ENCODE data around the gene APOO. TPM values are rescaled to one million over a fixed set of nuclear protein-coding genes. Genes with fewer than 3 reads are reported as not detected.

The APOO gene
- total RNA-seq, 1 donor from 2014 or later, result 18.3 TPM

DNA sequence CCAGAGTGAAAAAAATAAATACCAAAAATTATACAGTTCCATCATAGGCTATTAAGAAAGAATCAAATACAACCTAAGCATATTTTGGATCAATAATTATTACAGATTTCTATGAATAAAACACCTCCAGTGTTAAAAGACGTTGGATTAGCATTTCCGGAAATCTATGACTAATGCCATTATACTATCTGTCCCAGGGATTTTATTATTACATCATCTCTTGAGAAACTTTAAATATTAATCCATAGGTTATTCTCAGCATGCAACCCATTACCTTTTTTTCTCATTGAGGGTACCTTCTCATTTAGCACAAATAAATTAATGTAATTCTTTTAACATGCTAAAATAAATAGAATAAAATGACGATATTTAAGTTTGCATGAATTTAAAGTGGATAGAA is 44.7 kb upstream of the APOO start:
- H3K4me3 Mint-ChIP-seq (ENCODE audit: unreplicated experiment), result no peak overlapping the region
- H3K27me3 Mint-ChIP-seq (ENCODE audit: unreplicated experiment), result no peaks in the 10 kb centered on the region
- no peaks in the 10 kb centered on the region for H3K4me1 Mint-ChIP-seq (ENCODE audit: unreplicated experiment)
- H3K36me3 Mint-ChIP-seq (ENCODE audit: low read depth, unreplicated experiment), result no peaks in the 10 kb centered on the region
- H3K27ac Mint-ChIP-seq (ENCODE audit: unreplicated experiment), result no peak overlapping the region
- no peak for DNase-seq (ENCODE audit: low spot score)
- TF ChIP-seq, protein P1, sequence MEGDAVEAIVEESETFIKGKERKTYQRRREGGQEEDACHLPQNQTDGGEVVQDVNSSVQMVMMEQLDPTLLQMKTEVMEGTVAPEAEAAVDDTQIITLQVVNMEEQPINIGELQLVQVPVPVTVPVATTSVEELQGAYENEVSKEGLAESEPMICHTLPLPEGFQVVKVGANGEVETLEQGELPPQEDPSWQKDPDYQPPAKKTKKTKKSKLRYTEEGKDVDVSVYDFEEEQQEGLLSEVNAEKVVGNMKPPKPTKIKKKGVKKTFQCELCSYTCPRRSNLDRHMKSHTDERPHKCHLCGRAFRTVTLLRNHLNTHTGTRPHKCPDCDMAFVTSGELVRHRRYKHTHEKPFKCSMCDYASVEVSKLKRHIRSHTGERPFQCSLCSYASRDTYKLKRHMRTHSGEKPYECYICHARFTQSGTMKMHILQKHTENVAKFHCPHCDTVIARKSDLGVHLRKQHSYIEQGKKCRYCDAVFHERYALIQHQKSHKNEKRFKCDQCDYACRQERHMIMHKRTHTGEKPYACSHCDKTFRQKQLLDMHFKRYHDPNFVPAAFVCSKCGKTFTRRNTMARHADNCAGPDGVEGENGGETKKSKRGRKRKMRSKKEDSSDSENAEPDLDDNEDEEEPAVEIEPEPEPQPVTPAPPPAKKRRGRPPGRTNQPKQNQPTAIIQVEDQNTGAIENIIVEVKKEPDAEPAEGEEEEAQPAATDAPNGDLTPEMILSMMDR (IDR thresholded peaks at IDR 0.05; ENCODE audit: unreplicated experiment), result no peak
- no peaks in the 10 kb centered on the region for H3K9me3 Mint-ChIP-seq (ENCODE audit: unreplicated experiment)

DNA sequence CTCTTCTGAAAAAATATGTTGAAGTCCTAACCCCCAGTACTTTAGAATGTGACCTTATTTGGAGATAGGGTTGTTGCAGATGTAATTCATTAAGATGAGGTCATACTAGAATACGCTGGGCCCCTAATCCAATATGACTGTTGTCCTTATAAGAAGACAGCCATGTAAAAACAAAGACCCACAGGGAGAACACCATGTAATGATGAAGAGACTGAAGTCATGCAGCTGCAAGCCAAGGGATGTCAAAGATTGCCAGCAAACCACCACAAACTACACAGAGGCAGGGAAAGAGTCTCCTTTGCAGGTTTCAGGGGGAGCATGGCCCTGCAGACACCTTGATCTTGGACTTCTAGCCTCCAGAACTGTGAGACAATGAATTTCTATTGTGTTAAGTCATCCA is 37.5 kb upstream of the APOO start:
- Mint-ChIP-seq H3K4me1 (ENCODE audit: unreplicated experiment) (no peaks in the 10 kb centered on the region), H3K36me3 (ENCODE audit: low read depth, unreplicated experiment) (no peaks in the 10 kb centered on the region), H3K9me3 (ENCODE audit: unreplicated experiment) (no peaks in the 10 kb centered on the region), H3K27ac (ENCODE audit: unreplicated experiment) (no peak overlapping the region), H3K4me3 (ENCODE audit: unreplicated experiment) (no peak overlapping the region), H3K27me3 (ENCODE audit: unreplicated experiment) (no peaks in the 10 kb centered on the region)
- TF ChIP-seq, protein P1 (IDR thresholded peaks at IDR 0.05; ENCODE audit: unreplicated experiment), result no peak
- no peak for DNase-seq (ENCODE audit: low spot score)

DNA sequence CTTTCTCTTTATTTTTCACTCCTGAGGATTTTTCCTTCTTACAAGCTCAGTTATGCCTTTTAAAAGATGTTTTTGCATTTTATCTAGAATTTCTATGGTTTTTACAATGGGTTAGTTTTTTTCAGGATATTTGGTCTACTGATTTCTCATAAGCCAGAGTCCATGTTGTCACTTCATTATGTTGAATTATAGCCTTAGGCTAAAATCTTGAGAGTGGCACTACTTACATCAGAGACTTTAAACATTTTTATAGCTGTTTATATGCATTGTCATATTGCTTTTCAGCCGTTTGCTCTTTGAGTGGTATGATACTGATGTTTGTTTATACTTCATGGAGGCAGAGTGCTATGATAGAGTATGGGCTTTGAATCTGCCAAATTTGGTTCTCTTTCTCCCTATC is 36.5 kb upstream of the APOO start:
- no peak overlapping the region for H3K27ac Mint-ChIP-seq (ENCODE audit: unreplicated experiment)
- no peaks in the 10 kb centered on the region for H3K9me3 Mint-ChIP-seq (ENCODE audit: unreplicated experiment)
- no peaks in the 10 kb centered on the region for H3K27me3 Mint-ChIP-seq (ENCODE audit: unreplicated experiment)
- no peak for DNase-seq (ENCODE audit: low spot score)
- no peak overlapping the region for H3K4me3 Mint-ChIP-seq (ENCODE audit: unreplicated experiment)
- H3K36me3 Mint-ChIP-seq (ENCODE audit: low read depth, unreplicated experiment), result no peaks in the 10 kb centered on the region
- TF ChIP-seq, protein P1 (IDR thresholded peaks at IDR 0.05; ENCODE audit: unreplicated experiment), result no peak
- no peaks in the 10 kb centered on the region for H3K4me1 Mint-ChIP-seq (ENCODE audit: unreplicated experiment)

DNA sequence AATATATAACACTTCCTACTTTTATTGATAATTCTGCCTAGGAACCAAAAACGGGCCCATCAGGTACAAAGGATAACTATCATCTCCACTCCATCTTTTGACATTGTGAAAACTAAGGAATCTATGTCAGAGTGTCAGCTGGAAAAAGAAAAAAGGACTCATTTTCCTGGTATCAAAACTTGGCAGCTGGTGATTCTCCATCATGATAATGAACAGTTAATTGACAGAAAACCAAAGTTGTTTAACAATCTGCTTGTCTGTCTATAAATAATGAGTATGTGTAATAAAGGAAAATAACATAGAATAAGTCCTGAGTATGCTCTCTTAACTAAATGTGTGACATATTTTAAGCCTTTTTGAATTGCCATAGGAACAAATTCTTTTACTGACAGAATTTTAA is 31.5 kb upstream of the APOO start:
- no peaks in the 10 kb centered on the region for H3K36me3 Mint-ChIP-seq (ENCODE audit: low read depth, unreplicated experiment)
- no peaks in the 10 kb centered on the region for H3K27me3 Mint-ChIP-seq (ENCODE audit: unreplicated experiment)

DNA sequence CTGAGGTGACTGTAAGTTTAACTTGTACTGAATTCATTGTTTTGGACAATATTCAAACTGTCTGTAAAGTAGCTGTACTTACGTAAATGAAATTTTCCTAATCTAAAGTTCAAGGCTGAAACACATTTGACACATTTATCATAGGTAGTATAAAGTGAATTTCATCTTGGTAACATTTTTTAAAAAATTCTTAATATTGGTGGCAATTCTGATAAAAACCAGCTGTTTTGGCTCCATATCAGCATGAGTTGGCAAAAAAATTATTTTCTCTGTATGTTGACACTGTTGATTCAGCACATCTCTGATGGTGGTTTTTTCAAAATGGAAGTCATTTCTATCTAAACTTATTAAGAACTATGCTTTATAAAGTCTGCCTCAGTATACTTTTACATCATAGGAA is 31.0 kb upstream of the APOO start:
- H3K27me3 Mint-ChIP-seq (ENCODE audit: unreplicated experiment), result no peaks in the 10 kb centered on the region
- H3K4me3 Mint-ChIP-seq (ENCODE audit: unreplicated experiment), result no peak overlapping the region
- DNase-seq (ENCODE audit: low spot score), result no peak
- no peaks in the 10 kb centered on the region for H3K4me1 Mint-ChIP-seq (ENCODE audit: unreplicated experiment)
- H3K27ac Mint-ChIP-seq (ENCODE audit: unreplicated experiment), result no peak overlapping the region
- TF ChIP-seq, protein P1 (IDR thresholded peaks at IDR 0.05; ENCODE audit: unreplicated experiment), result no peak
- no peaks in the 10 kb centered on the region for H3K9me3 Mint-ChIP-seq (ENCODE audit: unreplicated experiment)
- no peaks in the 10 kb centered on the region for H3K36me3 Mint-ChIP-seq (ENCODE audit: low read depth, unreplicated experiment)

More for the DNA sequence above, 31.5 kb upstream of the APOO start:
- no peaks in the 10 kb centered on the region for H3K9me3 Mint-ChIP-seq (ENCODE audit: unreplicated experiment)
- no peak for DNase-seq (ENCODE audit: low spot score)
- TF ChIP-seq, protein P1 (IDR thresholded peaks at IDR 0.05; ENCODE audit: unreplicated experiment), result no peak
- H3K27ac Mint-ChIP-seq (ENCODE audit: unreplicated experiment), result no peak overlapping the region
- H3K4me1 Mint-ChIP-seq (ENCODE audit: unreplicated experiment), result no peaks in the 10 kb centered on the region
- H3K4me3 Mint-ChIP-seq (ENCODE audit: unreplicated experiment), result no peak overlapping the region
